GM18508 (cell line): Measurements from ENCODE around the gene PDK2.
A peak's percentile ranks its signal among the peaks of the same experiment; 100 is the strongest.

Source experiments
- ATAC-seq: cut with Tn5 transposase; IDR thresholded peaks from one replicate; pipeline ENCODE4 v1.9.1; 2021; ENCODE audit warnings: moderate number of reproducible peaks; ENCODE audit not compliant: insufficient read depth, unreplicated experiment

The PDK2 gene

DNA sequence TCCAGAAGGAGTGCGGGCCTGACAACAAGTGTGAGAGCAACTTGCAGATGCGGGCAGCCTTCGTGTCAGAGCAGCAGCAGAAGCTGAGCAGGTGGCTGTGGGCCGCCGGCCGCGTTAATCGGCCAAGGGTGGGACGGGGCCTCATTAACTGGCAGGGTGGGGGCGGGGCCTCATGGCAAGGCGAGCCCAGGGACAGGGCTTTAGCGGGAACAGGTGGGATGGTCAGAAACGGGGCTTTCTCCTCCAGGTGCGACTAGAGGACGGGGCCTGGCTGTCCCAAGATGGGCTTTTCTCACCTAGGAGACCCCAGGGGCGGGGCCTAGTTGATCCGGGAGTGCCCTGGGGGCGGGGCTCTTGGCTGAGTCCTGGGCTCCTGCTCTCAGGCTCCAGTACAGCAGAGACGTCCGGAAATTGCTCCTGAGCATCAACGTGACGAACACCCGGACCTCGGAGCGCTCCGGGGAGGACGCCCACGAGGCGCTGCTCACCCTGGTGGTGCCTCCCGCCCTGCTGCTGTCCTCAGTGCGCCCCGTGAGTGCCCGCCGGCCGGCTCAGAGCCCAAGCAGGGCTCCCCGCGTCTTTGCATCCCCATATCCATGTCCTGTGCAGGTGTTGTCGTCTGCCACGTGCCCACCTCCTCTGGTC, 18.4 kb upstream of the PDK2 start:
- ATAC-seq = no peak

DNA sequence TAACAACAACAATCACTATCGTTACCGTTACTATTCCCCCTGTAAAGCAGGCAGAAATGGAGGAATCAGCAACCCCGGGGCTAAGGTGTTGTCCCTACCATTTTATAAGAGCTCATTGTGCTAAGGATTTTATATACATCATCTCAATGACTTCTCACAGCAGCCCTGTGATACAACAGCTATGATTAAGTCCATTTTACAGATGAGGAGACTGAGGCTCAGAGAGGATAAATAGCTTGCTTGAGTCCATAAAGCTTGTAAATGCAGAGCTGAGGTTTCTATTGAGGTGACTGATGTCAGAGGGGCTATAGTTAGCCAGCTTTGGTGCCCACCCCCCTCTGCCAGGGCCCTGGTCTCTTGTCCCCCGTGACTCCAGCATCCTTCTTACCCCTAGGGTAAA, 16.7 kb upstream of the PDK2 start:
- ATAC-seq = no peak

DNA sequence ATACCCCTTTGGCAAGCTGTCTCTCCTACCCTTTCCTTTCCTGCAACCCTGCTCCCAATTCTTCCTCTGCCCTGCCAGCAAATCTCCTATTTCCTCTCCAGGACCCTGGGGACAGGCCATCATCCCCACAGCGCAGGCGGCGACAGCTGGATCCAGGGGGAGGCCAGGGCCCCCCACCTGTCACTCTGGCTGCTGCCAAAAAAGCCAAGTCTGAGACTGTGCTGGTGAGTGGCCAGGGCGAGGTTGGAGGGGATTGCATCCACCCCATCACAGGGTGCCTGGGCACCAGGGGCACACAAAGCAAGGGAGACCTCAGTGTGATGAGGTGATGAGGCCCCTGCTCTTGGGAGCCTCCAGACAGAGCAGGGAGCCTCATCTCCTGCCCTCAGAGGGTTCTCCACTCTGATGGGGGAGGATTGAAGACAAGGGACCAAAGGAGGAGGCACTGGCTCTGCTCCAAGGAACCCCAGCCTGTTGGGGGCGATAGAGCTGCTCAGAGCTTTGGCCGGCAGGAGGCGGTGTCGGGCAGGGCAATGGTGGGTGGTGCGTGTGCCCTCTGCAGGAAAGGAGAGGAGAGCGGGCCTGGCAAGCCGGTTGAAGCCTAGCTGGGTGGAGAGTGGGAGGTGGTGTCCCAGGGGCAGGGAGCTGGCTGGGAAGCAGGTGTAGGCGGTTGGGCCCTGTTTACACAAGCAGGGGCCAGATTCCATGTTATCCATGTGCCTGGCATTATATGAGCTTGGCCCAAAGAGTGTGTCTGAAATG, 15.6 kb upstream of the PDK2 start:
- ATAC-seq = no peak

DNA sequence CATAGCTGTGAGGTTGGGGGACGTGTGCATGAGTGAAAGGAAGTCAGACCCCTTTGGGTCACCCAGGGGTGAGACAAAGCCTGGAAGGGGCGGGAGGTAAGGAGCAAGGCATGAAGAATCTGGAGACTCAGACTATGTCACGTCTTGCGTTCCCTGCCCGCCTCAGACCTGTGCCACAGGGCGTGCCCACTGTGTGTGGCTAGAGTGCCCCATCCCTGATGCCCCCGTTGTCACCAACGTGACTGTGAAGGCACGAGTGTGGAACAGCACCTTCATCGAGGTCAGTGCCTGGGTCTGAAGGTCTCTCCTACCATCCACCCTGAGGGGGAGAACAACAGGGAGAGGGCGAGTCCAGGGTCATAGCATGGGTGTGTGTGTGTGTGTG, 15.1 kb upstream of the PDK2 start:
- ATAC-seq = no peak

DNA sequence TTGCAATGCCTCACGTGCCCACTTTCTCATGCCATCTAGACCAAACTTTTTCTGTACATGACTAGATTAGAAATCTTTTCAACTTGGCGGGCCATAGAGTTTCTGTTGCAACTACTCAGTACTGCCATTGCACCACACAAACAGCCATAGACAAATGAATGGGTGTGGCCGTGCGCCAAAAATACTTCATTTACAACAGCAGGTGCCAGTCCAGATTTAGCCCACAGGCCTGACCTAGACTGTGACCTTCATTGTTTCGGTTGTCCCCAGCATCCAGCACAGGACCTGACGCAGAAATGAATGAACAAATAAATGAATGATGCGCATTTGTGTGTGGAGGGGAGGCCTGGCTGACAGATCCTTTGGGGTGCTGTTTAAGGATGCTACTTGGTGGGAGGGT, 14.3 kb upstream of the PDK2 start:
- ATAC-seq = no peak

DNA sequence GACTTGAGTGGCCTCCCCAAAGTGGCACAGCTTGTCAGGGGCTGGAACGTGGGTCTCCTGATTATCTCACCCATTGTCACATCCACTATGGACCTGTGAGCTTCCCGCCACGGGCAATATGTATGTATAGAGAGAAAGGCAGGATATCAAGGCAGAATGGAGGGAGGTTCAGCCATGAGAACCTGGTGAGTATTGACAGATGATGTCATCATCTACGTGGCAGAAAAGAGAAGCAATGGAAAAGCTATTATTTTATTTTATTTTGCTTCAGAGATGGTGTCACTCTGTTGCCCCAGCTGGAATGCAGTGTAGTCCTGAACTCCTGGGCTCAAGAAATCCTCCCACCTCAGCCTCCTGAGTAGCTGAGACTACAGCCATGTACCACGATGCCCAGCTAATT, 13.4 kb upstream of the PDK2 start:
- ATAC-seq = no peak

DNA sequence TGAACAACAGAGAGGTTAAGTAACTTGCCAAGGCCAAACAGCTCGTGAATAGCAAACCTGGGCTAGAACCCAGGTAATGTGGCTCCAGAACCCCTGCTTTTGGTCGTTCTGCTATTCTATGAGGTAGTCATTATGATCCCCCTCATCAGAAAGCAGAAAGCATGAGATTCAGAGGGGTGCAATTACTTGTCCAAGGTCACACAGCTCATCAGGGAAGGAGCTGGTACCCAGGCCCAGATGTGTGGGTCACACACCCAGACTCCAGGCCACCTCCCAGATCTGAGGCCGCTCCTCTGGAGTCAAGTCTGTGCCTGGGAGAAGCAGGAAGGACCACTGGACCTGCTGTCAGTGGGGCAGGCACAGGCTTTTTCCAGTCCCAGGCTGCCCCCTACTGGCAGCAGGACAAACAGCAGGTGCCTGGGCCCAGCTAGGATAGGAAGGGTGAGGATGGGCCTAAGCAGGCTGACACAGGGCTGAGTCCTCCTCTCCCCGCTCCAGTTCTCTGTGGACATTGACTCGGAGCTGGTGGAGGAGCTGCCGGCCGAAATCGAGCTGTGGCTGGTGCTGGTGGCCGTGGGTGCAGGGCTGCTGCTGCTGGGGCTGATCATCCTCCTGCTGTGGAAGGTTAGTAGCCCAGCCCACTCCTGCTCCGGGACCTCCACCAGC, 7.8 kb upstream of the PDK2 start:
- ATAC-seq = no peak

DNA sequence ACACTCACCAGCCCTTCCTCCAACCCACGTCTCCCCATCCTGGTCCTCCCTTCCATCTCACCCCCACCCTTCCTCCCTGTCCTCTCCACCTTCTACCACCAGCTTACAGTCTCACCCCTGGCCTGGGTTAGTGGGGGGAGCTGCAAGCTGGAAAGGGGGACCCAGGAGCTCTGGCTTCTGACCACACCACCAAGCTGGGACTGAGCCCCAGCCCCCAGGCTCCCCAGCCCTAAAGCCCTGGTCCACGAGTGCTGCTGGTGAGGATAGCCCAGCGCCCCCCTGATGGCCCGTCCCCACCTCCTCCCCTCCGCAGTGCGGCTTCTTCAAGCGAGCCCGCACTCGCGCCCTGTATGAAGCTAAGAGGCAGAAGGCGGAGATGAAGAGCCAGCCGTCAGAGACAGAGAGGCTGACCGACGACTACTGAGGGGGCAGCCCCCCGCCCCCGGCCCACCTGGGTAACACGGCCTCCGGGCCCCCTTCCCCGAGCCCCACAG, 7.2 kb upstream of the PDK2 start:
- no peak for ATAC-seq

DNA sequence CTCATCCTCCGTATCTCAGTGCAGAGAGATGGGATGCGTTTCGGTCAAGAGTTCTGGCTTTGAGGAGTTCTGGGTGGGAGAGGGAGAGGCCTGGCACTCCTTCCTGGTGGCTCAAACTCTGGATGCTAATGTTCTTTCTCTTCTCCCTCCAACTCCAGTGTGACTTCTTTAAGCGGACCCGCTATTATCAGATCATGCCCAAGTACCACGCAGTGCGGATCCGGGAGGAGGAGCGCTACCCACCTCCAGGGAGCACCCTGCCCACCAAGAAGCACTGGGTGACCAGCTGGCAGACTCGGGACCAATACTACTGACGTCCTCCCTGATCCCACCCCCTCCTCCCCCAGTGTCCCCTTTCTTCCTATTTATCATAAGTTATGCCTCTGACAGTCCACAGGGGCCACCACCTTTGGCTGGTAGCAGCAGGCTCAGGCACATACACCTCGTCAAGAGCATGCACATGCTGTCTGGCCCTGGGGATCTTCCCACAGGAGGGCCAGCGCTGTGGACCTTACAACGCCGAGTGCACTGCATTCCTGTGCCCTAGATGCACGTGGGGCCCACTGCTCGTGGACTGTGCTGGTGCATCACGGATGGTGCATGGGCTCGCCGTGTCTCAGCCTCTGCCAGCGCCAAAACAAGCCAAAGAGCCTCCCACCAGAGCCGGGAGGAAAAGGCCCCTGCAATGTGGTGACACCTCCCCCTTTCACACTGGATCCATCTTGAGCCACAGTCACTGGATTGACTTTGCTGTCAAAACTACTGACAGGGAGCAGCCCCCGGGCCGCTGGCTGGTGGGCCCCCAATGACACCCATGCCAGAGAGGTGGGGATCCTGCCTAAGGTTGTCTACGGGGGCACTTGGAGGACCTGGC, 6.0 kb upstream of the PDK2 start:
- ATAC-seq = no peak

DNA sequence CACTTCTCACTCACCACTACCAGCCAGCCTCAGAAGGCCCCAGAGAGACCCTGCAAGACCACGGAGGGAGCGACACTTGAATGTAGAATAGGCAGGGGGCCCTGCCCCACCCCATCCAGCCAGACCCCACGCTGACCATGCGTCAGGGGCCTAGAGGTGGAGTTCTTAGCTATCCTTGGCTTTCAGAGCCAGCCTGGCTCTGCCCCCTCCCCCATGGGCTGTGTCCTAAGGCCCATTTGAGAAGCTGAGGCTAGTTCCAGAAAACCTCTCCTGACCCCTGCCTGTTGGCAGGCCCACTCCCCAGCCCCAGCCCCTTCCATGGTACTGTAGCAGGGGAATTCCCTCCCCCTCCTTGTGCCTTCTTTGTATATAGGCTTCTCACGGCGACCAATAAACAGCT, 5.1 kb upstream of the PDK2 start:
- no peak for ATAC-seq

DNA sequence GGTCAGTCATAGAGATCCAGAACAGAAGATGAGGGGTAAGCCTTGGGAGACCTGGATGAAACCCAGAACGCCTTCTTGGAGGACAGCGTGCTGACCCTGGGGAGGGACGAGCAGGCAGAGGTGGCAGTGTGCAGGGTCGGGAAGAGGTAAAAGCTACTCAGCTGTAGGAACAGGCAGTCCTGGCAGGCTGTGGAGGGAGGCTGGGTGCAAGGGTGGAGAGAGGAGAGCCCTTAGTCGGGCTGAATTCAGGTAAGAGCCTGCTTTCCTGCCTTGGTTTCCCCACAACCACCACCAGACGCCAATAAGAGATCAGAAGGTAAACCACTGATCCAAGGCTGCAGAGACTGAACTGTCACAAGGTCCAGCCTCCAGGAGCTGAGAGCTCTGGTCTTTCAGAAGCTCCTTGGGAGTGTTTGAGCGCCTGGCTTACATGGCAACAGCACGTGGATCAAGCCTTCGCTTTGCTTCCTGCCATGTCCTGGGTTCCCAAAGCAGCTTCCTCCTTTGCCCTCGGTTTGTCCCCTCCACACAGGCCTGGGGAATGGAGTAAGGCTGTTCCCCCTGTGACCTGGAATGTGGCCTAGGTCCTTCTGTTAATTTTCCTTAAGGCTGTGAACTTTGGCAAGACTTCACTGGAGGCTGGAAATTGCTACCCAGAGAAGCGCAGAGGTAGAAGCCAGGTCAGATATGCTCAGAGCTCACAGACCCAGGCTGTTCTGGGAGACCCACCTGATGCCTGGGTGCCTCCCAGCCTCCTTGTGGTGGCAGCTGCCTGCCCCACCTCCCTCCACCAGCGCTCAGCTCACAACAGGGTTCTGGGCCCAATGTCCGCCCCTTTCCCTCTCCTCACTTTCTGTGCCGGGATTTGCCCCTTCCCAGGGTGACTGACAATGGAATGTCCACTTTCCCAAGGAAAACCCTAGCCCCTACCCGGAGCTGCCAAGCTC, 3.9 kb upstream of the PDK2 start:
- ATAC-seq = no peak

DNA sequence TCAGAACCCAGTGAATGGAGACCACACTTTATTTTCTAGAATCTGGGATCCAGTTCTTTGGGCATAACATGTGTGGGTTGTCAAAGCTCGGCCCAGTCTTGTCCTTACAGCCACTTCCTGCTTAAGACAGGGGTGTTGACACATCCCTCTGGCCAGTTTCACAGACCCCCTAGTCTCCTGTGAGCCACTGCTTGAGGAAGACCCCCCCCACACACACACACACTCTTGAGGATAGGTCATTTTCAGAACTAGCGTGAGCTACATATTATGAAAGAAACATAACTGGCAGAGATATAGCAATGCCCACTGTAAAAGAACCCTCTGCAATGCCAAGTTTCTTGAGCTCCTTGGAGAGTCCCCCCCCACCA, 3.2 kb upstream of the PDK2 start:
- no peak for ATAC-seq

DNA sequence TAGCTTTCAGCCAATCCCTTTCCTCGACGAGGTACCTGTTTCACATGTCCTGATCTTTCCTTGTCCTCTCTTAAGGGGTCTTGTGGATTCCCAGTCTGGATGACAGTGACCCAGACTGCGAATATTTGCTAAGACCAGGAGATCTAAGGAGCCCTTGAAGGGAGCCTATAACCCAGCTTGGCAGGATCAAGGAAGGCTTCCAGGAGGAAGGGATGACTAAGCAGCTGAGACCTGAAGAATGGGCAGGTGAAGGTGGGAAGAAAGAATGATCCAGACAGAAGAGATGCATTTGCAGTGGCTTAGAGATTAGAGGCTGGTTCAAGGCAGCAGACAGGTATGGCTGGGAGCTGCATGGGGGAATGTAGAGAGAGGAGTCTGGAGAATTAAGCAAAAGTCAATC, 1.9 kb upstream of the PDK2 start:
- ATAC-seq = no peak

DNA sequence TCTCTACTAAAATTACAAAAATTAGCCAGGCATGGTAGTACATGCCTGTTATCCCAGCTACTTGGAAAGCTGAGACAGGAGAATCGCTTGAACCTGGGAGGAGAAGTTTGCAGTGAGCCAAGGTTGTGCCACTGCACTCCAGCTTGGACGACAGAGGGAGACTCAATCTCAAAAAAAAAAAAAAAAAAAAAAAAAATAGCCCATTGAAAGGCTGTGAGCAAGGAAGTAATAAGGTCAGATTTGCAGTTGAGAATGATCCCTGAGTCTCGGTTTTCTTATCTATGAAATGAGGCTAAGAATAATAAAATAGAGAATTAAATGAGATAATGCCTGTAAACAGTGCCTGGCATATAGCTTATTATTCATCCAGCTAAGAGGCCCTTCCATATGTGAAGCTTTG, 1.3 kb upstream of the PDK2 start:
- no peak for ATAC-seq

DNA sequence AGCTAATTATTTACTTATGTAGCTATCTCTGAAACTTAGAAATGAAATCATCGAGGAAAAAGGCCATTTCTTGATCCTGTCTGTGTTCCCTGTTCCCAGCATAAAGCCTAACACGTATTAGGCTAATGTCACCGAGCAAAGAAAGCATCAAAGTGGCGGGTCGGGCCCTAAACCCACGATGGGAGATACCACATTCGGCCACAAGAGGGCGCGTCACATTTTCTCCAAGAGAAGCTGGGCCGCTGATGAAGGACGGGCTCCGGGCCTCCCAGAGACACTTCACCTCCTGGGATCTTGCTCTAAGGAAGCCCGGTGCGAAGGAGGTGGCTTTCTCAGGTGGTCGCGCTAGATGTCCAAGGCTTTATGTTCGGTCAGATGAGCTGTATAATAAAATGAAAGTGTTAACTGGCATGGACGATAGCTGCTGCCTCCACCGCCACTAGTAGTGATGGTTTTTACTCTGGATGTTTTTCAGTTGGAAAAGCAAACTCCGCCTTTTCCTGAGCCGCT, 853 bp upstream of the PDK2 start:
- ATAC-seq = peak; percentile 24

DNA sequence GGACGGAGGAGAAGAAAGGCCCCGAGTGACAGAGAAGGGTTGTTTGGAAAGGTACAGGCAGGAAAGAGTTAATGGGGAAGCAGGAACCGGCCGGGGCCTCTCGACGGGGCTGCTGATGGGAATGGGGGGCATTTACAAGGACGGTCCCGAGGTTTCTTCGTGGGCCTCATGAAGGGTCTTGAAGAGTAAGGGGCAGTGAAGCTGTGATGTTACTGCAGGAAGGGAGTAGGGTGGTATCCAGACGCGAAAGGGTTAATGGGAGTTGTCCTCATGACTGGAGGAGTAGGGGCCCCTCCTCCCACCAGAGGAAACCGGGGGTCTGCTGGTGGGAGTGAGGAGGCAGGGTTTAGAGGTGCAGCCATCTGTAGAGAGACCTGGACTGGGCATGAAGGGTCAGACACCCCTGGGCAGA, 481 bp downstream of the PDK2 start:
- ATAC-seq = no peak

DNA sequence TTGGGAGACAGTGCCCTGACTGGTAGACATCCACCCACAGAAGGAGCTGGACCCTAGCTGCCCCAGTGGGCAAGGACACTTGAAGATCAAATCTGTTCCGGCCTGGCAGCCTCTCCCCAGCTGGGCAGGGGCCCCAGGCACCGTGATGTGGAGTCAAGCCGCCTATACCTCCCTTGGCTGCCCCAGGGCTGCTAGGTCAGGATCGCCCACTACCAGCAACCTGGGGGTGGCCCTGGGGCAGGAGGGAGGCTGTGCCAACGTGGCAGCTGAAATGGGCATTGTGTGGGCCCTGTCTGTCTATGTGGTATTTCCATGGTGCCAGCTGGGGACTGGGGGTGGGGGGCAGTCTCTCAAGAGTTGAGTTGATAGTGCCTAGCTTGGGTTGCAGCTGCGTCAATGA, 941 bp downstream of the PDK2 start:
- ATAC-seq = no peak

DNA sequence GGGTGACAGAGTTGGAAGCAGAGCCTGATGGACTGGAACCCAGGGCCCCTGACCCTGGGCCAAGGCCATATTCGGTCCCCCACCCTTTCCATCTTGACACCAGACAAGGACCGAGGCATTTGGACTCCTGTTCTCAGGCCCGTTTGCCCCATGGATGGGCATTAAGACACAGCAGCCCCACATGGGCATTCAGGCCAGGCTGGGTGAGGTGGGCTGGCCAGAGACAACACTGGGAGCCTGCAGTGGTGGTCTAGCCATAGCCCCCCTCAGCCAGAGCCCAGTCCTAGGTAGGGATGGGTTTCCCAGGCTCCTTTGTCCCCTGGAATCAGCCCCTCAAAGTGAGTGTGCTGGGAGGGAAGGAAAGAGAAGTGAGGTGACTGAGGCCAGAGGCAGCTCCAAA, 1.6 kb downstream of the PDK2 start:
- no peak for ATAC-seq

DNA sequence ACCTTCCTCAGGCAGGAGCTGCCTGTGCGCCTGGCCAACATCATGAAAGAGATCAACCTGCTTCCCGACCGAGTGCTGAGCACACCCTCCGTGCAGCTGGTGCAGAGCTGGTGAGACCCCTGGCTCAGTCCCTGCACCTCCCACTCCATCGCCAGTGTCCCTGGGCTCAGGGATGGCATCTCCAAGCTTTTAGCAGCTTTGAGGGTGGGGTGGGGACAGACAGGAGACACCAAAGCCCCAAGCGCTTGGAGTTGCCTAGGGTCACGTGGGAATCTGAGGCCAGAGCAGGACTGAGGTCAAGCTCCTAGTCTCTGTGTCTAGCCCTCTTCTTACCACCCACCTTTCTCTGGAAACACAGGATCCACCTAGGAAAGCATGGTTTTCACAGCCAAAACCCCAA, 2.3 kb downstream of the PDK2 start:
- ATAC-seq = no peak
